ENCODE results near the gene ARRDC3.
A peak's percentile ranks its signal among the peaks of the same experiment; 100 is the strongest.
"Not testable (repeated sequence)": the region's sequence is repeated elsewhere in the genome, so short reads cannot be mapped to it uniquely, and the experiment has no call there.

Gene ARRDC3

DNA sequence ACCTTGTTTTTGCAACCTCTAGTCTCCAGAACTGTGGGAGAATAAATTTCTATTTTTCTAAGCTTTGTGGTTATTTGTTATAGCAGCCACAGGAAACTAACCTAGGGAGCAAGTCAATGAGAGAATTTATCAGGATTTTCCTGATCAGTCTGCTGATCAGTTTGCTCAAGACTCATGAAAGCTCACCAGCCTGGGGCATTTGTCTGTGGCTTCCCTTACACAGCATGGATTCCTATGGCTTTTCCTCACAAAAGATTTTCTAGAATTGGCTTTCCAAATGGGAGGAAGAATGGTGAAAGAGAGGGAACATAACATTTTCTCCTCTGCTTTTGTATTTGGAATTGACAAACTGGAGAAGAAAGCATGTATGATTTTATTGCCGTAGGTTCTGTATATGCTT is 20.2 kb downstream of the ARRDC3 start:
- TF ChIP-seq SPI1 (IDR thresholded peaks at IDR 0.05; ENCODE audit: low read depth, low read length): no peak
- TF ChIP-seq POU2F2 (IDR thresholded peaks at IDR 0.05; ENCODE audit: low read depth, low read length): no peak
- TF ChIP-seq PAX5 (IDR thresholded peaks at IDR 0.05; ENCODE audit: insufficient read depth, low read length, severe bottlenecking): no peak
- no peak for TF ChIP-seq POLR2AphosphoS5 (IDR thresholded peaks at IDR 0.05; ENCODE audit: low read depth, low read length)
- TF ChIP-seq POLR2A (IDR thresholded peaks at IDR 0.05; ENCODE audit: low read depth, low read length): no peak
- TF ChIP-seq TAF1 (IDR thresholded peaks at IDR 0.05; ENCODE audit: low read depth, low read length): no peak
- FAIRE-seq: no peak

DNA sequence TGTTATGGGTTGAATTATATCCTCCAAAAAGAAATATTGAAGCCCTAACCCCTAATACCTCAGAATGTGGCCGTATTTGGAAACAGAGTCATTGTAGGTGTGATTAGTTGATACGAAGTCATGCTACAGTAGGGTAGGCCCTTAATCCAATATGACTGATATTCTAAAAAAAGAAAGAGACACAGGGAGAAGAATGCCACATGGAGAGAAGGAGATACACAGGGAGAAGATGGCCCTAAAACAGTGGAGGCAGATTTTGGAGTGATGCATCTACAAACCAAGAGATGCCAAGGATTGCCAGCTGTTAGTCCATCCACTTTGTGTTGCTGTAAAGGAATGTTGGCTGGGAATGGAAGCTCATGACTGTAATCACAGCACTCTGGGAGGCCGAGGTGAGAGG is 21.3 kb downstream of the ARRDC3 start:
- no peak for DNase-seq (ENCODE audit: insufficient read length, low spot score)
- FAIRE-seq: peak; percentile 41
- TF ChIP-seq POU2F2 (IDR thresholded peaks at IDR 0.05; ENCODE audit: low read depth, low read length) (no peak), PAX5 (IDR thresholded peaks at IDR 0.05; ENCODE audit: insufficient read depth, low read length, severe bottlenecking) (no peak), SPI1 (IDR thresholded peaks at IDR 0.05; ENCODE audit: low read depth, low read length) (no peak)

More for the DNA sequence above, 20.2 kb downstream of the ARRDC3 start:
- DNase-seq (ENCODE audit: insufficient read length, low spot score): no peak

DNA sequence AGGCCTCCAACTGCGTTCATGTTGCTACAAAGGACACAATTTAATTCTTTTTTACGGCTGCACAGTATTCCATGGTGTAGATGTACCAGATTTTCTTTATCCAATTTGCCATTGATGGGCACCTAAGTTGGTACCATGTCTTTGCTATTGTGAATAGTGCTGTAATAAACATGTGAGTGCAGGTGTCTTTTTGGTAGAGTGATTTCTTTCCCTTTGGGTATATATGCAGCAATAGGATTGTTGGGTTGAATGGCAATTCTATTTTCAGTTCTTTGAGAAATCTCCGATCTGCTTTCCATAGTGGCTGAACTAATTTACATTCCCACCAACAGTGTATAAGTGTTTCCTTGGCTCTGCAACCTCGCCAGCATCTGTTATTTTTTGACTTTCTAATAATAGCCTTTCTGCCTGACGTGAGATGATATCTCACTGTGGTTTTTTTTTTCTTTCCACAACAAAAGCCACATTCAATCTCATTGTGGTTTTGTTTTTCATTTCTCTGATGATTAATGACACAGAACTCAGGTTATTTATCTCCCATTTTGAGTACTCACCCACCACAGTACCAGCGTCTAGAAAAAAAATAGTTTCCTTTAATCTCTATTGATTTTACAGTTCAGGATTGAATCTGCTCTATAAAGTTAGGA is 21.9 kb downstream of the ARRDC3 start:
- FAIRE-seq: peak; percentile 85
- DNase-seq (ENCODE audit: insufficient read length, low spot score): no peak
- TF ChIP-seq POLR2A (IDR thresholded peaks at IDR 0.05; ENCODE audit: low read depth, low read length): no peak
- TF ChIP-seq POLR2AphosphoS5 (IDR thresholded peaks at IDR 0.05; ENCODE audit: low read depth, low read length): no peak
- no peak for TF ChIP-seq PAX5 (IDR thresholded peaks at IDR 0.05; ENCODE audit: insufficient read depth, low read length, severe bottlenecking)
- no peak for TF ChIP-seq TAF1 (IDR thresholded peaks at IDR 0.05; ENCODE audit: low read depth, low read length)
- no peak for TF ChIP-seq POU2F2 (IDR thresholded peaks at IDR 0.05; ENCODE audit: low read depth, low read length)
- no peak for TF ChIP-seq SPI1 (IDR thresholded peaks at IDR 0.05; ENCODE audit: low read depth, low read length)

DNA sequence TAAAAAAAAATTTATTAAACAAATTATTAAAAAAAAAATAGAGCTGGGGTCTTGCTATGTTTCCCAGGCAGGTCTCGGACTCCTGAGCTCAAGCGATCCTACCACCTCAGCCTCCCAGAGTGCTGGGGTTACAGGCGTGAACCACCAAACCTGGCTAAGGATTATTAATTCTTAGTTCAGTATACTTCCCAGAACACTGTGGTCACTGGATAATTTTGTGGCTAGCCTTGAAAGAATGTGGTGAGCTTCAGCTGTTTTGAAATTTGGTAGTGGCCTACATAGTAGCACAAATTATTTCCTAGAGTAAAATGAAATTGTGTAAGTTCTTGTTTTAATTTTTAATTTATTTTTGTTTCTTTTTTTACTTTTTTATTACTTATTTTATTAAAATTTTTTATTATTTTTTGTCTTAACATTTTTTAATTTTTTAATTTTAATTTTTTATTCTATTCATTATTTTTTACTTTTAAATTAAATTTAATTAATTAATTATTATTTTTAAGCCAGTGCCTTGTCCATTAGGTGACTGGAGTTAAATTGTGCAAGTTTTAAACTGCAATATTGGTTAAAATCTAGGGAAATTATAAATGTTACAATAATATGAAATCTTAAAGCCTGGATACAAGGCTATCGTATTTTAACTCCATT is 23.0 kb downstream of the ARRDC3 start:
- FAIRE-seq (no peak), DNase-seq (ENCODE audit: insufficient read length, low spot score) (no peak)
- no peak for TF ChIP-seq SPI1 (IDR thresholded peaks at IDR 0.05; ENCODE audit: low read depth, low read length)

DNA sequence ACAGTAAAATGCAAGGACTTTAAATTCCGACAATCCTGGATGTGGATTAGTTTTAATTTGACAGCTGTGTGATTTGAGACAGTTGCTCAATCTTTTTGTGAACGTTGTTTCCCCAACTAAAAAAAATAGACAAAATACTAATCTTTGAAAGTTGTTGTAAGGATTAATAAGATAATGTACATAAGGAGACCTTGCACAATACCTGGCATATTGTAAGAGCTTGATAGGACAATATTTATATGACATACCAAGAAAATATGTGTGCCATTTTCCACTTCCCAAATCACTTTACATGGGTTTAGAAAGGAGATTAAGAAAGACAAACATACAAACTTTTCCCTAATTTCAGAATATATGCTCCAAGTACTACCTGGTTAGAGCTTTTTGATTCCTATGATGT is 25.3 kb downstream of the ARRDC3 start:
- TF ChIP-seq POLR2A (IDR thresholded peaks at IDR 0.05; ENCODE audit: low read depth, low read length) (no peak), SPI1 (IDR thresholded peaks at IDR 0.05; ENCODE audit: low read depth, low read length) (no peak), POLR2AphosphoS5 (IDR thresholded peaks at IDR 0.05; ENCODE audit: low read depth, low read length) (no peak)
- no peak for FAIRE-seq
- no peak for DNase-seq (ENCODE audit: insufficient read length, low spot score)

DNA sequence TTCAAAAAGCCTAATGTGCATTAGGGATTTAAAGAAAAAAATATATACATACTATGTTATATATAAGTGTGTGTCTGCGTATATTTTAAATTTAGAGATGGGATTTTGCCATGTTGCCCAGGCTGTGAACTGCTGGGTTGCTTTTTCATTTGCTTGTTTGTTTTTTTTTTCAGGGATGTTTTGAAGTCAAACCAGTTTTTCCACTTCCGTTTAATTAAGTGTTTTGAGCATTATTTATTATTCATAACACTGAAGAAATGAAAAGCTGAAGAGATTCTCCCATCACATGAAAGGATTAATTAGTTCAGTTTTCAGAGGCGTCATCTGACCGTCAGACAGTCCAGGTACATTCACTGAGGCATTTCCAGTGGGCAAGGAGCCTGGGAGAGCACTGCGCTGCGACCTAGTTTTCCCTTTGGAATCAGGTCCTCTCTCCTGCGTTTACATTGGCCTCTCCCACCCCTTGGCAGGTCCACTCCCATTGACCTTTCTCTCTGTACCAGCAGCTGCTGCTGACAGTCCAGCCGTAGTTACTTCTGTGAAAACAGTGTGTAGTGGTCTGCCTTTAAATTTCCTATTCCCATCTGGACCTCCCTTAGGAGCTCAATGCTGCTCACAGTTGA is 26.0 kb downstream of the ARRDC3 start:
- DNase-seq (ENCODE audit: insufficient read length, low spot score) (no peak), FAIRE-seq (no peak)
- TF ChIP-seq SPI1 (IDR thresholded peaks at IDR 0.05; ENCODE audit: low read depth, low read length) (no peak), TAF1 (IDR thresholded peaks at IDR 0.05; ENCODE audit: low read depth, low read length) (no peak), POU2F2 (IDR thresholded peaks at IDR 0.05; ENCODE audit: low read depth, low read length) (no peak), POLR2A (IDR thresholded peaks at IDR 0.05; ENCODE audit: low read depth, low read length) (no peak), PAX5 (IDR thresholded peaks at IDR 0.05; ENCODE audit: insufficient read depth, low read length, severe bottlenecking) (no peak), POLR2AphosphoS5 (IDR thresholded peaks at IDR 0.05; ENCODE audit: low read depth, low read length) (no peak)

DNA sequence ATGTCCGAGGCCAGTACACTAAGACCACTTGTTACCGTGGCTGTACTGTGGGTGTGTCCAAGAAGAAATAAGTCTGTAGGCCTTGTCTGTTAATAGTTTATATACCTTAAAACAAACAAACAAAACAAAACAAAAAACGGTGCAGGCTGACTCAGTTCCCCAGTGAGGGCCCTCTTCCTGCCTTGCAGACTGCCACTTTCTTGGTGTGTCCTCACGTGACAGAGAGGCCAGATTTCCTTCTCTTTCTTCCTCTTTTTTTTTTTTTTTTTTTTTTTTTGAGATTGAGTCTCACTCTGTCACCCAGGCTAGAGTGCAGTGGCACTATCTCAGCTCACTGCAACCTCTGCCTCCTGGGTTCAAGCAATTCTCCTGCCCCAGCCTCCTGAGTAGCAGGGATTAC is 28.2 kb downstream of the ARRDC3 start:
- FAIRE-seq; DNase-seq (ENCODE audit: insufficient read length, low spot score): not testable (repeated sequence)

DNA sequence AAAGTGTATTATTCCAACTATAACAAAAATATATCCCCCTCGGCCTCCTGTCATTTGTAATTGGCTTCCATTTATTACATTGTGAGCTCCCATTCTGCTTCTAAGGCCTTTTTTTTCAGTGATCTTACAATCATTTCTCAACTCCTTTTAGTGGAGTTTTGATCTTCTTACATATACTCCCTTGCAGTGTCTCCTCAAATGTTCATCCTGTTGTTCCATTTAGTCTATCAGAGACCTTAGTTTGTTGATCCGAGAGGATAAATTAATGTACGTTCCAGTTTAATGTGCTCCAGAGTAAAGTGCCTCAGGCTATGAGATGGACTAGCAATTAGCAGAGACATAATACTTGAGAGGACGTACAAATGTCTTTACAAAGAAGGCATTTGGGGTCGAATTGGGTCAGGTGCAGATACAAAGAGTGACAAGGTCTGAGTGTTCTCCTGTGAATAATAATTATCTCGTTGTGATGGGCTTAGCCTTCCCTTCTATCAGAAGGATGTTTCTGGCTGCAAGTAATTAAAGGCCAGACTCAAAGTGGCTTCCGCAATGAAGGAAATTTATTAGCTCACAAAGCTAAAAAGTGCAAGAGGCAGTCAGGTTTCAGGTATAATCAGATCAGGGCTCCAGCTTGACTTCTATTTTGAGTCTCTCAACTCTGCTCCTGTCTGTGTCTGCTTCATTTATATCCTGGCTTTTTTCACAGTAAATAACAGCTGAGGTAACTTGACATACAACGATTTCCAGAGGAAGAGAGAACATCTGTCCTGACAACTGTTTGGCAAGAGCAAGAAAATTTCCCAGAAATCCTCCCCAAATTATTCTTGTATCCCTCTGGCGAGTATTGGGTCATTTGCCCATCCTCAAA is 30.1 kb downstream of the ARRDC3 start:
- no peak for FAIRE-seq
- no peak for DNase-seq (ENCODE audit: insufficient read length, low spot score)
- no peak for TF ChIP-seq POU2F2 (IDR thresholded peaks at IDR 0.05; ENCODE audit: low read depth, low read length)
- no peak for TF ChIP-seq TAF1 (IDR thresholded peaks at IDR 0.05; ENCODE audit: low read depth, low read length)
- TF ChIP-seq PAX5 (IDR thresholded peaks at IDR 0.05; ENCODE audit: insufficient read depth, low read length, severe bottlenecking): no peak
- TF ChIP-seq SPI1 (IDR thresholded peaks at IDR 0.05; ENCODE audit: low read depth, low read length): no peak
- no peak for TF ChIP-seq POLR2A (IDR thresholded peaks at IDR 0.05; ENCODE audit: low read depth, low read length)
- TF ChIP-seq POLR2AphosphoS5 (IDR thresholded peaks at IDR 0.05; ENCODE audit: low read depth, low read length): no peak

DNA sequence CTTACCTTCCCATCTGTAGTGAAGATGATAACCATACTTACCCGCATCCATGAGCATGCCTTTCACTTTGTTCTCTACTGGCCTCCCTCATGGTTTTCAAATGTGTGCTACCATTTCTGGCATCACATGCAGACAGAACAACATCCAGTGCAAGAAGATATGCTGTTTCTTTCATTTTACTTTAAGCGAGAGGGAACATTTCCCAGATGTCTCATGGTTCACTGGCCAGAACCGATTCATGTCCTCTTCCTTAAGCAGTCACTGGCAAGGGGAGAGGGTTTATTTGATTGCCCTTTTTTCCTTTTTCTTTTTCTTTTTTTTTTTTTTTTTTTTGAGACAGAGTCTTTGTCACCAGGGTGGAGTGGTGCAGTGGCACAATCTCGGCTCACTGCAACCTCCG is 37.7 kb downstream of the ARRDC3 start:
- FAIRE-seq (no peak), DNase-seq (ENCODE audit: insufficient read length, low spot score) (no peak)
- TF ChIP-seq POLR2A (IDR thresholded peaks at IDR 0.05; ENCODE audit: low read depth, low read length): no peak
- no peak for TF ChIP-seq PAX5 (IDR thresholded peaks at IDR 0.05; ENCODE audit: insufficient read depth, low read length, severe bottlenecking)

DNA sequence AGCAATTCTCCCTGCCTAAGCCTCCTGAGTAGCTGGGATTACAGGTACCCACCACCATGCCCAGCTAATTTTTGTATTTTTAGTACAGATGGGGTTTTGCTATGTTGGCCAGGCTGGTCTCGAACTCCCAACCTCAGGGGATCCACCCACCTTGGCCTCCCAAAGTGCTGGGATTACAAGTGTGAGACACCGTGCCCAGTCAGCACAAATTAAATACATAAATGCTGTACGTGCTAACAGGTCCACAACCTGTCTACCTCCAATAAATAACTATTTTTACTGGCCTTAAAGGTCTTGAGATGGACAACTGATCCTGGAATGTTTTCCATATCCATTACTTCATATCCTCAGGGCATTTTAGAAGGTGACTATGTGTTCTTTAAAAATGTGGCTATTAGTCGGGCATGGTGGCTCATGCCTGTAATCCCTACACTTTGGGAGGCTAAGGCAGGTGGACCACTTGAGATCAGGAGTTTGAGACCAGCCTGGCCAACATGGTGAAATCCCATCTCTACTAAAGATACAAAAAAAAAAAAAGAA is 38.4 kb downstream of the ARRDC3 start:
- not testable (repeated sequence) for FAIRE-seq; DNase-seq (ENCODE audit: insufficient read length, low spot score)

Measured in GM12891 (cell line).